SIG-M5 (cell line): ENCODE results near the gene MPIG6B.

Source experiments
- DNase-seq: peaks from one replicate; lab custom pipeline; 2025; lab: John Stamatoyannopoulos, UW

The MPIG6B gene

DNA sequence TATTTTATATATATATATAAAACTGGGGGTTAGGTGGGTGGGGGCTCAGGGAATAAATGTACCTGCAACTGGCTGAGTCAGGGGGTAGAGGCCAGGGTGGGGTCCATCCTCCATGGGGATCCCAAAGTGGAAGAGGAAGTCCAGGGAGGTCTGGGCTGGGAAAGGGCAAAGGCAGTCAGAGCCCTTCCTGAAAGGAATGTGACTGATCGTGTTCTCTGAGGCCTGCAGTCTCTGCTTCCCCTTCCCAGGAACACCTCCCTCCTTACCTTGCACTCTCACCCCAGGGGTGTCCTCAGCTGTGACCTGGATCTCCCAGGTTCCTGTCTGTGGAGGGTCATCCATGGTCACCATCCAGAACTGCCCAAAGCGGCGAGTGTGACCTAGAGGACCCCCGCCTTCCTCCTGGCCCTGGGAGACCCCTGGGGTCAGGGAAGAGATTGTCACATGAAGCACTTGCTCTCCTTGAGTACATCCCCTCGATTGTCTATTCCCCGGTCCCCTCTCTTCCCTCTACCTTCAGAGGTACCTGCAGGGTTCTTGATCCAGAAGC lies 44.0 kb downstream of the MPIG6B start:
- no peak for DNase-seq

DNA sequence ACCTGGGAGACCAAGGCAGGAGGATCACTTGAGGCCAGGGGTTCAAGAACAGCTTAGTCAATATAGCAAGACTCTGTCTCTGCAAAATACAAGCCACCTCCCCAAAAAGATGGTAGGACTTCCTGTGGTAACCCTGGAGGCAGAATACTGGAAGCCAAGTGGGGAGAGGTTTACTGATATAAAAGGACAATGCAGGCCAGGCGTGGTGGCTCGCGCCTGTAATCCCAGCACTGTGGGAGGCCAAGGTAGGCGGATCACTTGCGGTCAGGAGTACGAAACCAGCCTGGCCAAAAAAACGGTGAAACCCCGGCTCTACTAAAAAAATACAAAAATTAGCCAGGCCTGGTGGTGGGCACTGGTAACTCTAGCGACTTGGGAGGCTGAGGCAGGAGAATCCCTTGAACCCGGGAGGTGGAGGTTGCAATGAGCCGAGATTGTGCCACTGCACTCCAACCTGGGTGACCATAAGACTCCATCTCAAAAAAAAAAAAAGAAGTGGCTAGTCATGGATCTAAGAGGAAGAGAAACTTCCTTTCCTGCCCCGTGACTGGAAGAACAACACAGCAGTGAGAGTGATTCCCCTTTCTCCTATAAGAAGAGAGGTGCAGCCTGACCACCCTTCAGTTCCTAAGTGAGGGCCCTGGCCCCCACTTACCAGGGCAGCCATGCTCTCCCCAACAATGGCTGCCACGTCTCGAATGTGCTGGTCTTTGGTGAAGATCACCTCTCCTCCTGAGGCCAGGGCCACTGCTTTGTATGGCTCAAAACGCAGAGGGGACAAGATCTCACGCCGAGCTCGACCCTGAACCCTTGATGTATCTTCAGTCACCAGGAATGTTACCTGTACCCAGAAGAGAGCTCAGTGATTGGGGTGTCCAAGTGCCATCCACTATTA lies 45.4 kb downstream of the MPIG6B start:
- no peak for DNase-seq

DNA sequence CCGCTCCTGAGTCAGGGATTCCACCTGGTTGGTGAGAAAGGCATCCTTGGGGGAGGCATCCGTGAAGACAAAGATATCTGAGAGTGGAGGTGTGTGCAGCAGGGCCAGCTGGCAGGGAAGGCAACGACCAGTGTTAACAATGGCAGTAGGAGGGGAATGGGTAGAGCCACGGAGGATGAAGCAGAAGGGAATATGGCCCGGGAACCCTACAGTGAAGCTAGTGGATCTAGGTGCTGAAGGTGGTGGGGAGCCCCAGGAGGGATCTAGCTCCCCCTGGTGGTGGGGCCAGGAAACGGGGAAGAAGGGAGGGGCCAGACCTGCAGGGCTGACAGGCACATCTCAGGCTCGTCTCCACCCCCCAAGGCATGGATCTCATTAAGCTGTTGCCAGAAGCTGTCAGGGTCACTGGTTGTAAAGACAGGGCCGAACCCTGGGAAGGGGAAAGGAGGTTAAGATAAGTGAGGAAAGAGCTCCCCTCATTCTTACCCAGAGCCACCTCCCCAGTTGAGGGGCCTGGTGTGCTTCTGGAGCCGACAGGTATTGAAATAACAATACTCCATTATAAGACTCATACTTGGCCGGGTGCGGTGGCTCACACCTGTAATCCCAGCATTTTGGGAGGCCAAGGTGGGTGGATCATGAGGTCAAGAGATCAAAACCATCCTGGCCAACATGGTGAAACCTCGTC lies 46.7 kb downstream of the MPIG6B start:
- DNase-seq = no peak

DNA sequence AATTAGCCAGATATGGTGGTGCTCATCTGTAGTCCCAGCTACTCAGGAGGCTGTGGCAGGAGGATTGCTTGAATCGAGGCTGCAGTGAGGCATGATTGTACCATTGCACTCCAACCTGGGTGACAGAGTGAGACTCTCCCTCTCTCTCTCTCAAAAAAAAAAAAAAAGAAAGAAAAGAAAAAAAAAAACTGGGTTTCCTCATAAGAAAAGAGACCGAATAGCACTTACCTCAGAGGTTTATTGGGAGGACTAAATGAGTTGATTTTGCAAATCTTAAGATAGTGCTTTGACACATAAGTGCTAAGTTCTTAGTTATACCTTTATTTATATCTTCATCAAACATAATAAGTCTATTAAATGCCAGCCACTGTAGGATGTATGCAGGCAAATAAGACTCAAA lies 47.7 kb downstream of the MPIG6B start:
- no peak for DNase-seq

DNA sequence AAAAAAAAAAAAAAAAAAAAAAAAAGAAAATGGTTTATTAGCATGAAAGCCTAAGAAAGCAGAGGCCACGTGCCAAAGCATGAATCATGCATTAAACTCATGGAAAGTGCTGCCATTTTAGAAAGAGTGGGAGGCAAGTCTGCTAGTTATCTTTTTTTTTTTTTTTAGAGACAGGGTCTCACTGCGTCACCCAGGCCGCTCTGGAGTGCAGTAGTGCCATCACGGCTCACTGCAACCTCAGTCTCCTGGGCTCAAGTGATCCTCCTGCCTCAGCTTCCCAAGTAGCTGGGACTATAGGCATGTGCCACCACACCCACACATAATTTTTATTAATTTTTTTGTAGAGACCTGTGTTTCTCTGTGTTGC lies 48.8 kb downstream of the MPIG6B start:
- DNase-seq = no peak

DNA sequence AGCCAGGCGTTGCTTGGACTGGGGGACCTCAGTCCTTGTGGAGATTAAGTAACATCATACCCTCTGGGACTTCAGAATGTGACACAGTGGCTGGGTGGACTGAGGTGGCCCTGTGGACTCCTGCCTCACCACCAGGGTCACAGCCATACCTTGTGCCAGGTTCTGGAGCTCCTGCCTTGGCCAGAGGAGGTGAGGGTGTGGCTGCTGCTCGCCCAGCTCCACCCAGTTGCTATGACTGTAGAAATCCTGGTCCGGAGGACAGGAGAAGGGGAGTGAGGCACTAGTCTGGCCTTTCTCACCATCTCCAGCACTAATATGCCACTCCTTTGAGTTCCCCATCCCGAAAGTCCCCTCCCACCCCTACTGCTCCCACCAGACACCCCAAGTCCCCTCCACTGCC lies 52.0 kb downstream of the MPIG6B start:
- no peak for DNase-seq

DNA sequence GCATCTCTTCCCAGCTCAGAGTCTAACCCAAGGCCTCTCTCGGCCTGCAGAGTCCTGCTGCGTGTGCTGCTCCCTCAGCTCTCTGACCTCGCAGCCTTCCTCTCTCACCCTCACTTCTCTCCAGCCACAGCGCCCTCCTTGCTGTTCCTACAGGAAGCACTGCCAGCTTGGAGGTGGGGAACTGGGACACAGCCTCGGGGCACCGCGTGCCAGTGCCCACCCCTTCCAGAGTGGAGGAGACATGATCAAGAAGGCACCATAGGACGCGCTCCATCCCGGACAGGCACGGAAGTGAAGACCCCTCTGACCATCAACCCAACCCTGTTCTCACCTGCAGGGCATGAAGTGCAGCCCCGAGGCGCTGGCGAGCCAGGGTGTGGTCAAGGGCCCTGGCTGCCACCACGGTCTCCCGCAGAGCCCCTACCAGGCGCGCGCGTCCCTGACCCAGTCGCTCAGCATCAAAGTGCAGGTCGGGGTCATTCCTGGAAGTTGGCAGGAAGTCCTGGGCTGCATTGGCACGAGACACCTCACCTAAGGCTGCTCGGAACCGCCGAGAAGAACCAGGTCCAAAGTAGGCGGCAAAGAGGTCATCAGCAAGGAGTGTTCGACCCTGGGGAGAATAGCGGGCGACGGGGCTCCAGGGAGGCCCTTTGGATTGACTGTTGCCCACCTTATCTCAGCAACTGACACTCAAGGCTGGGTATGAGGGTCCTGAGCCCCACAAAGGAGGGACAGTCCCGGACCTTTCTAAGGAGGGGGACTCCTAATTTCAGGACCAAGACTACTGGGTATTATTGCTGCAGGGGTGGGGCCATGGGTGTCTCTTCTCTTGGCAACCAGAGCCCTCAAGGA lies 52.7 kb downstream of the MPIG6B start:
- no peak for DNase-seq
